ENCODE results near the gene MYF5.

DNA sequence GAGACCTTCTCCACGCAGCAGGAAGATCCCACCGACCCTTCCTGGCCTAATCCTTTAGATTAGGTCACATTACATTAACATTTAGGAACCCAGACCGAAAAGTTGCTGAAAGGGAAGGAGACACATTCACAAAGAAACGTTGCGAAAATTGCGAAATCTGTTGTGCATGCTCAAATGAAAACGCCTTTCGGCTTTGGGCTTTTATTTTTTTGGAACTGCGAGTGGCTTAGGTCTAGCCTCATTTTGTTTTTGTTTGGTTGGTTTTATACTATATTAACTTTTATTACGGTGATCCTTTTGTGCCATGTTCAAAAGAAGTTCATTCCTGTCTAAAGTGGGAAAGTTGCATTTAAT lies 7.8 kb upstream of the MYF5 start:
- no peak for TF ChIP-seq POLR2A (IDR thresholded peaks at IDR 0.05)
- TF ChIP-seq, protein P1, sequence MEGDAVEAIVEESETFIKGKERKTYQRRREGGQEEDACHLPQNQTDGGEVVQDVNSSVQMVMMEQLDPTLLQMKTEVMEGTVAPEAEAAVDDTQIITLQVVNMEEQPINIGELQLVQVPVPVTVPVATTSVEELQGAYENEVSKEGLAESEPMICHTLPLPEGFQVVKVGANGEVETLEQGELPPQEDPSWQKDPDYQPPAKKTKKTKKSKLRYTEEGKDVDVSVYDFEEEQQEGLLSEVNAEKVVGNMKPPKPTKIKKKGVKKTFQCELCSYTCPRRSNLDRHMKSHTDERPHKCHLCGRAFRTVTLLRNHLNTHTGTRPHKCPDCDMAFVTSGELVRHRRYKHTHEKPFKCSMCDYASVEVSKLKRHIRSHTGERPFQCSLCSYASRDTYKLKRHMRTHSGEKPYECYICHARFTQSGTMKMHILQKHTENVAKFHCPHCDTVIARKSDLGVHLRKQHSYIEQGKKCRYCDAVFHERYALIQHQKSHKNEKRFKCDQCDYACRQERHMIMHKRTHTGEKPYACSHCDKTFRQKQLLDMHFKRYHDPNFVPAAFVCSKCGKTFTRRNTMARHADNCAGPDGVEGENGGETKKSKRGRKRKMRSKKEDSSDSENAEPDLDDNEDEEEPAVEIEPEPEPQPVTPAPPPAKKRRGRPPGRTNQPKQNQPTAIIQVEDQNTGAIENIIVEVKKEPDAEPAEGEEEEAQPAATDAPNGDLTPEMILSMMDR (IDR thresholded peaks at IDR 0.05): no peak

All from uterus (tissue), 2 donors.